Left lung (tissue), 10 donors: ENCODE measurements around the gene ALPK3. TPM values are rescaled to one million over a fixed set of nuclear protein-coding genes. Genes with fewer than 3 reads are reported as not detected.
A peak's percentile ranks its signal among the peaks of the same experiment; 100 is the strongest.

Source experiments
- ATAC-seq: fragments of 200-7000 bp; cut with Tn5 transposase; one replicate; pipeline ENCODE4 v1.9.1; 2020; ENCODE audit warnings: moderate library complexity
- DNase-seq, 4 donors: peaks; one replicate each; pipeline ENCODE4 v3.0.0-alpha.2; 2013 to 2020
- H3K27ac ChIP-seq, 2 donors: fragments of 200-600 bp; sonication (generic) in 1 of 2; one replicate each; pipeline versions ENCODE4 v1.5.0 to v1.8.0; 2020 to 2021
- H3K27me3 ChIP-seq, 2 donors: fragments of 200-600 bp; sonication (generic) in 1 of 2; one replicate each; pipeline versions ENCODE4 v1.5.0 to v1.8.0; 2020 to 2021
- H3K36me3 ChIP-seq, 2 donors: fragments of 200-600 bp; sonication (generic) in 1 of 2; one replicate each; pipeline versions ENCODE4 v1.5.0 to v1.8.0; 2020 to 2021
- H3K4me1 ChIP-seq, 2 donors: fragments of 200-600 bp; one replicate each; pipeline ENCODE4 v1.8.0; 2021
- H3K4me3 ChIP-seq, 2 donors: fragments of 200-600 bp; sonication (generic) in 1 of 2; one replicate each; pipeline versions ENCODE4 v1.5.0 to v1.8.0; 2020 to 2021; ENCODE audit warnings: mild to moderate bottlenecking in 1 of 2
- H3K9me3 ChIP-seq, 2 donors: fragments of 200-600 bp; sonication (generic) in 1 of 2; one replicate each; pipeline versions ENCODE4 v1.5.0 to v1.8.0; 2020 to 2021
- CTCF ChIP-seq, 2 donors: fragments of 200-600 bp; sonication (generic) in 1 of 2; IDR thresholded peaks; one replicate each; pipeline versions ENCODE4 v1.5.0 to v1.8.0; 2021; ENCODE audit warnings: antibody characterized with exemption in 2 of 2
- intact Hi-C, 2 donors: fragments of 100-400 bp; cut with DNase I; formaldehyde crosslinking; loops; one replicate each; pipeline versions ENCODE4 v1.11.2 to v1.14.2; 2022
- polyA plus RNA-seq, 6 donors: library from polyadenylated mRNA; unstranded; fragments of 120-200 nt; gene quantifications; one replicate each; pipeline ENCODE4 v1.2.1, GENCODE V29; 2013; ENCODE audit not compliant: insufficient read length in 6 of 6
- total RNA-seq, 2 donors: library from RNA; stranded (reverse); fragmentation: NEBNext Ultra II Directional; extraction: Animal tissue kit (Norgen Biotek cat#: 25700); gene quantifications; one replicate each; pipeline ENCODE4 v1.2.1, GENCODE V29; 2021
- donor health status: DM: no; HTN: yes; CAD: no.
- donor health status: DM: no; HTN: no; CAD: no.

ALPK3 gene
- total and polyA plus RNA-seq, 8 donors = 6.9 to 23.4 (median 18.3) TPM

- DNase-seq = no peak
- no peak overlapping the region for H3K4me3 ChIP-seq
- no peak for TF ChIP-seq CTCF (IDR thresholded peaks at IDR 0.05)
- no peak for ATAC-seq
- peaks cover 0 to 71% of the 10 kb centered on the region in 2 donors for H3K36me3 ChIP-seq
- peak overlapping the region in 1 of 2 donors; percentile 13 for H3K27ac ChIP-seq
- no peaks in the 10 kb centered on the region for H3K4me1 ChIP-seq
- intact Hi-C loops = no loop called here
- no peaks in the 10 kb centered on the region for H3K27me3 ChIP-seq
- no peaks in the 10 kb centered on the region for H3K9me3 ChIP-seq
Observed at GRCh38 chr15:84804005-84804900, 12.9 kb upstream of the ALPK3 start.

GRCh38 chr15:84805221-84805620 is 11.9 kb upstream of the ALPK3 start:
- ATAC-seq (no peak), DNase-seq (no peak)
- intact Hi-C loops = no loop called here
- H3K27ac ChIP-seq = no peak overlapping the region
- H3K27me3 ChIP-seq = no peaks in the 10 kb centered on the region
- no peak for TF ChIP-seq CTCF (IDR thresholded peaks at IDR 0.05)
- no peak overlapping the region for H3K4me3 ChIP-seq
- no peaks in the 10 kb centered on the region for H3K4me1 ChIP-seq
- peaks cover 0 to 61% of the 10 kb centered on the region in 2 donors for H3K36me3 ChIP-seq
- no peaks in the 10 kb centered on the region for H3K9me3 ChIP-seq

- no peak overlapping the region for H3K4me3 ChIP-seq
- intact Hi-C loops = no loop called here
Observed at GRCh38 chr15:84807228-84807627, 9.9 kb upstream of the ALPK3 start.

GRCh38 chr15:84810073-84810840 is 6.9 kb upstream of the ALPK3 start:
- intact Hi-C loops = no loop called here
- H3K27ac ChIP-seq = no peak overlapping the region
- ATAC-seq = no peak

More at GRCh38 chr15:84807228-84807627, 9.9 kb upstream of the ALPK3 start:
- Histone ChIP-seq H3K36me3 (peaks cover 0 to 41% of the 10 kb centered on the region in 2 donors), H3K27ac (no peak overlapping the region), H3K27me3 (no peaks in the 10 kb centered on the region), H3K9me3 (no peaks in the 10 kb centered on the region), H3K4me1 (no peaks in the 10 kb centered on the region)
- TF ChIP-seq CTCF (IDR thresholded peaks at IDR 0.05) = no peak
- no peak for ATAC-seq
- no peak for DNase-seq

More at GRCh38 chr15:84810073-84810840, 6.9 kb upstream of the ALPK3 start:
- H3K4me1 ChIP-seq = peaks cover 0 to 7% of the 10 kb centered on the region in 2 donors
- no peaks in the 10 kb centered on the region for H3K27me3 ChIP-seq
- H3K4me3 ChIP-seq = no peak overlapping the region
- no peaks in the 10 kb centered on the region for H3K9me3 ChIP-seq
- H3K36me3 ChIP-seq = peaks cover 0 to 11% of the 10 kb centered on the region in 2 donors
- DNase-seq = no peak
- TF ChIP-seq CTCF (IDR thresholded peaks at IDR 0.05) = no peak
